ENCODE measurements around the gene P2RX2.

DNA sequence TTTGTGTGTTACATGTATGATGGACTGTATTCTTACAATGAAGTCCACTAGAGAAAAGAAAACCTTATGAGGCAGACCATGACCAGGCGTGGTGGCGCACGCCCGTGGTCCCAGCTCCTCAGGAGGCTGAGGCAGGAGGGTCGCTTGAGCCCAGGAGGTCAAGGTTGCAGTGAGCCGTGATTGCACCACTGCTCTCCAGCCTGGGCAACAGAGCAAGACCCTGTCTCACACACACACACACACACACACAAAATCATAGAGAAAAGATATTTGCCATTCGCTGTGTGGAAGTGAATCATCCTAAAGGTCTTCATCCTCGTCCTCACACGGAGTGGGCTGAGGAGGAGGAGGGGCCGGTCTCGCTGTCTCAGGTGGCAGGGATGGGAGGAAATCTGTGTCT, 40.5 kb upstream of the P2RX2 start:
- TF ChIP-seq, protein P1, sequence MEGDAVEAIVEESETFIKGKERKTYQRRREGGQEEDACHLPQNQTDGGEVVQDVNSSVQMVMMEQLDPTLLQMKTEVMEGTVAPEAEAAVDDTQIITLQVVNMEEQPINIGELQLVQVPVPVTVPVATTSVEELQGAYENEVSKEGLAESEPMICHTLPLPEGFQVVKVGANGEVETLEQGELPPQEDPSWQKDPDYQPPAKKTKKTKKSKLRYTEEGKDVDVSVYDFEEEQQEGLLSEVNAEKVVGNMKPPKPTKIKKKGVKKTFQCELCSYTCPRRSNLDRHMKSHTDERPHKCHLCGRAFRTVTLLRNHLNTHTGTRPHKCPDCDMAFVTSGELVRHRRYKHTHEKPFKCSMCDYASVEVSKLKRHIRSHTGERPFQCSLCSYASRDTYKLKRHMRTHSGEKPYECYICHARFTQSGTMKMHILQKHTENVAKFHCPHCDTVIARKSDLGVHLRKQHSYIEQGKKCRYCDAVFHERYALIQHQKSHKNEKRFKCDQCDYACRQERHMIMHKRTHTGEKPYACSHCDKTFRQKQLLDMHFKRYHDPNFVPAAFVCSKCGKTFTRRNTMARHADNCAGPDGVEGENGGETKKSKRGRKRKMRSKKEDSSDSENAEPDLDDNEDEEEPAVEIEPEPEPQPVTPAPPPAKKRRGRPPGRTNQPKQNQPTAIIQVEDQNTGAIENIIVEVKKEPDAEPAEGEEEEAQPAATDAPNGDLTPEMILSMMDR (IDR thresholded peaks at IDR 0.05), result no peak
- no peak for TF ChIP-seq KDM5A (IDR thresholded peaks at IDR 0.05)
- TF ChIP-seq RFX5 (IDR thresholded peaks at IDR 0.05), result no peak
- no peak for TF ChIP-seq MAFK (IDR thresholded peaks at IDR 0.05; ENCODE audit: partially characterized antibody)
- no peak for TF ChIP-seq SMC3 (IDR thresholded peaks at IDR 0.05)

Data from A549 (cell line).